GM12878 (cell line): Measurements from ENCODE around the gene LEUTX. TPM values are rescaled to one million over a fixed set of nuclear protein-coding genes. Genes with fewer than 3 reads are reported as not detected.
A peak's percentile ranks its signal among the peaks of the same experiment; 100 is the strongest.

ENCODE experiments used
- ATAC-seq: fragments of 200-7000 bp; cut with Tn5 transposase; 3 replicates; pipeline ENCODE4 v1.9.1; 2020; ENCODE audit warnings: mild to moderate bottlenecking, moderate library complexity
- BruUV-seq: library from RNA; stranded (reverse); fragments of 400-500 nt; replicated peaks from 2 replicates; lab custom pipeline; 2021; lab: Mats Ljungman, UMichigan
- CTCF ChIA-PET: fragments of 300-600 bp; sonication (Branson Sonifier 250); formaldehyde crosslinking; extraction: SDS; loops from one replicate; lab custom pipeline; 2021; ENCODE audit warnings: inconsistent platforms; lab: Yijun Ruan, JAX
- POLR2A ChIA-PET: fragments of 350-600 bp; formaldehyde crosslinking; extraction: SDS; loops from one replicate; lab custom pipeline; 2021; ENCODE audit warnings: inconsistent platforms; lab: Charles Lee
- RAD21 ChIA-PET: fragments of 300-600 bp; sonication (Branson Sonifier 250); formaldehyde crosslinking; loops from one replicate; lab custom pipeline; 2023; ENCODE audit warnings: antibody characterized with exemption; ENCODE audit not compliant: unreplicated experiment; lab: Charles Lee
- SMC1A ChIA-PET: fragments of 300-600 bp; sonication (Branson Sonifier 250); formaldehyde crosslinking; loops from one replicate; lab custom pipeline; 2023; ENCODE audit not compliant: unreplicated experiment, uncharacterized antibody; lab: Charles Lee
- DNase-seq: peaks from one replicate; pipeline ENCODE4 v3.0.0-alpha.2; 2011; ENCODE audit warnings: low read depth, low spot score
- FAIRE-seq: peaks from 3 replicates; lab custom pipeline; 2011; peaks lifted over from hg19 to GRCh38; lab: Jason Lieb, UNC
- H2AFZ ChIP-seq: 2 replicates; pipeline ENCODE4 v1.6.0; 2011; ENCODE audit warnings: low read depth, low read length, control low read depth; ENCODE audit not compliant: control insufficient read depth
- H3K27ac ChIP-seq: 2 replicates; pipeline ENCODE4 v1.5.1; 2011; ENCODE audit warnings: control low read depth; ENCODE audit not compliant: control insufficient read depth, insufficient read depth
- H3K27me3 ChIP-seq, 2 experiments: replicated peaks in 1 of 2; 2 replicates each; pipeline versions ENCODE4 v1.6.0 to v1.6.1; 2011; ENCODE audit warnings: low read length in 1 of 2; ENCODE audit not compliant: control insufficient read depth in 2 of 2, insufficient read depth in 2 of 2
- H3K36me3 ChIP-seq, 2 experiments: 2 replicates each; pipeline ENCODE4 v1.5.1; 2011; ENCODE audit warnings: low read length in 1 of 2; ENCODE audit not compliant: control insufficient read depth in 2 of 2, insufficient read depth in 2 of 2
- H3K4me1 ChIP-seq: 2 replicates; pipeline ENCODE4 v1.6.1; 2011; ENCODE audit warnings: mild to moderate bottlenecking, low read length, moderate library complexity, mixed read lengths; ENCODE audit not compliant: control insufficient read depth, insufficient read depth
- H3K4me2 ChIP-seq: 2 replicates; pipeline ENCODE4 v1.6.0; 2011; ENCODE audit warnings: control low read depth; ENCODE audit not compliant: control insufficient read depth, insufficient read depth
- H3K4me3 ChIP-seq: fragments of 200-600 bp; sonication (generic); 2 replicates; pipeline ENCODE4 v1.5.1; 2016
- H3K79me2 ChIP-seq: 2 replicates; pipeline ENCODE4 v1.6.0; 2011; ENCODE audit warnings: low read length; ENCODE audit not compliant: control insufficient read depth, insufficient read depth
- H3K9ac ChIP-seq: 2 replicates; pipeline ENCODE4 v1.8.0; 2011; ENCODE audit warnings: low read length, control low read depth, mixed read lengths; ENCODE audit not compliant: control insufficient read depth, insufficient read depth
- H3K9me3 ChIP-seq: replicated peaks from 3 replicates; pipeline ENCODE4 v1.5.1; 2011; ENCODE audit warnings: mild to moderate bottlenecking, low read length; ENCODE audit not compliant: control insufficient read depth, insufficient read depth
- H4K20me1 ChIP-seq: 2 replicates; pipeline ENCODE4 v1.6.0; 2011; ENCODE audit not compliant: control insufficient read depth, insufficient read depth
- CBX3 ChIP-seq: fragments of 200-600 bp; sonication (generic); IDR thresholded peaks from 2 replicates; pipeline ENCODE4 v1.6.1; 2016; ENCODE audit warnings: low read depth, borderline replicate concordance
- CHD4 ChIP-seq: fragments of 200-600 bp; sonication (generic); IDR thresholded peaks from 2 replicates; pipeline ENCODE4 v1.6.1; 2016; ENCODE audit warnings: mild to moderate bottlenecking
- EZH2 ChIP-seq: IDR thresholded peaks from 2 replicates; pipeline ENCODE4 v1.6.1; 2012; ENCODE audit warnings: low read depth, mild to moderate bottlenecking, control low read depth, inconsistent platforms, low read length, borderline replicate concordance; ENCODE audit not compliant: control insufficient read depth
- IRF4 ChIP-seq: IDR thresholded peaks from 2 replicates; pipeline ENCODE4 v1.6.1; 2011; ENCODE audit warnings: low read depth, low read length
- NR2C2 ChIP-seq: IDR thresholded peaks from 2 replicates; pipeline ENCODE4 v1.6.1; 2011; ENCODE audit warnings: borderline replicate concordance, low read depth; ENCODE audit not compliant: control insufficient read depth, insufficient read length
- SP1 ChIP-seq: IDR thresholded peaks from one replicate; pipeline ENCODE4 v1.6.1; 2011; ENCODE audit warnings: low read depth, low read length
- USF1 ChIP-seq: IDR thresholded peaks from 2 replicates; pipeline ENCODE4 v1.6.1; 2011; ENCODE audit warnings: borderline replicate concordance, low read depth, mild to moderate bottlenecking, moderate library complexity, mixed read lengths, low read length; ENCODE audit not compliant: insufficient read depth; ENCODE audit errors: extremely low read length
- ZNF274 ChIP-seq: IDR thresholded peaks from one replicate; pipeline ENCODE4 v1.8.0; 2011; ENCODE audit not compliant: insufficient read length, insufficient read depth
- WGBS: methylation state at CpG from one replicate; pipeline ENCODE4 v1.1.6; 2016; ENCODE audit warnings: low lambda C conversion rate; ENCODE audit not compliant: insufficient replicate concordance, insufficient coverage; ENCODE audit errors: missing lambda C conversion rate; 5-methylcytosine and 5-hydroxymethylcytosine counted together
- in situ Hi-C: fragments of 300-500 bp; cut with MboI; formaldehyde crosslinking; loops from 9 replicates; pipeline ENCODE4 v1.14.3; 2018; ENCODE audit warnings: mixed read lengths
- intact Hi-C: fragments of 100-400 bp; cut with micrococcal nuclease; formaldehyde crosslinking; loops from one replicate; pipeline ENCODE4 v1.14.2; 2022; ENCODE audit not compliant: unreplicated experiment
- polyA plus RNA-seq, 11 experiments: library from polyadenylated mRNA; depleted of rRNA in 4 of 11; unstranded in 6 of 11; stranded (reverse) in 5 of 11; fragments of >200 nt; fragmentation: Nextera tagmentation in 4 of 11; fragmentation: Illumina TruSeq in 1 of 11; extraction: Ambion mirVana in 4 of 11; extraction: Trizol in 1 of 11; gene quantifications; 1 replicate in 1 of 11; 2 replicates in 10 of 11; pipeline versions ENCODE4 v1.2.1 to v1.2.3, GENCODE V29; 2011 to 2016; ENCODE audit warnings: inconsistent platforms in 2 of 11, missing spikeins in 2 of 11, low read depth in 1 of 11
- total RNA-seq, 4 experiments: library from RNA; depleted of rRNA in 3 of 4; stranded (reverse); fragments of >200 nt in 3 of 4; fragmentation: Illumina TruSeq in 1 of 4; extraction: Trizol in 1 of 4; gene quantifications; 2 replicates each; pipeline versions ENCODE4 v1.2.1 to v1.2.3, GENCODE V29; 2013 to 2021
- TF ChIP-seq, protein P1 (sequence below): fragments of 450-650 bp; IDR thresholded peaks from 2 replicates; pipeline ENCODE4 v1.6.1; 2016; ENCODE audit warnings: mild to moderate bottlenecking

LEUTX gene
- total and polyA plus RNA-seq, 10 of the 15 experiments (the other 5 are each of a cell fraction or from before 2014, with no cell fraction given): 0.29 to 0.46 (median 0.40) TPM; not detected in 4

GRCh38 chr19:39817888-39818561, 39.4 kb downstream of the LEUTX start:
- ChIA-PET POLR2A (interaction anchor here (0.6 to 3.9 kb wide), 7 partner anchors 13 to 82 kb away, joined by 3 to 29 read pairs (median 4); partner anchors contain the start of genes DYRK1B and FBL), CTCF (interaction anchor here (1.0 to 9.9 kb wide), 6 partner anchors 13 to 143 kb away, joined by 3 to 83 read pairs (median 10); partner anchors contain the start of genes DYRK1B and FBL), SMC1A (interaction anchor here (0.6 to 5.4 kb wide), 9 partner anchors 13 to 144 kb away, joined by 3 to 32 read pairs (median 8); partner anchors contain the start of gene DYRK1B), RAD21 (interaction anchor here (1.0 to 3.8 kb wide), 7 partner anchors 16 to 142 kb away, joined by 3 to 20 read pairs (median 4); partner anchors contain the start of gene DYRK1B)
- Histone ChIP-seq H3K4me1 (peaks cover 33% of the 10 kb centered on the region), H3K79me2 (no peaks in the 10 kb centered on the region; the same call in 1 of the 2 replicates), H3K27me3 (no peaks in the 10 kb centered on the region), H3K9ac (no peak overlapping the region), H3K36me3 (no peaks in the 10 kb centered on the region; a peak in 1 of 4 replicates), H2AFZ (no peak overlapping the region), H3K9me3 (no peaks in the 10 kb centered on the region), H3K4me3 (no peak overlapping the region), H3K27ac (peak overlapping the region; percentile 47), H3K4me2 (peak overlapping the region; percentile 1; the same call in 1 of the 2 replicates), H4K20me1 (no peaks in the 10 kb centered on the region)
- DNase-seq: no peak
- ATAC-seq: no peak
- intact Hi-C loops (no loop called here), in situ Hi-C loops (no loop called here)
- FAIRE-seq: no peak
- WGBS: 92% methylated on average over 12 of the region's 12 CpGs
- no TSS peak for BruUV-seq
- TF ChIP-seq, protein P1, sequence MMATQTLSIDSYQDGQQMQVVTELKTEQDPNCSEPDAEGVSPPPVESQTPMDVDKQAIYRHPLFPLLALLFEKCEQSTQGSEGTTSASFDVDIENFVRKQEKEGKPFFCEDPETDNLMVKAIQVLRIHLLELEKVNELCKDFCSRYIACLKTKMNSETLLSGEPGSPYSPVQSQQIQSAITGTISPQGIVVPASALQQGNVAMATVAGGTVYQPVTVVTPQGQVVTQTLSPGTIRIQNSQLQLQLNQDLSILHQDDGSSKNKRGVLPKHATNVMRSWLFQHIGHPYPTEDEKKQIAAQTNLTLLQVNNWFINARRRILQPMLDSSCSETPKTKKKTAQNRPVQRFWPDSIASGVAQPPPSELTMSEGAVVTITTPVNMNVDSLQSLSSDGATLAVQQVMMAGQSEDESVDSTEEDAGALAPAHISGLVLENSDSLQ: no peak
- TF ChIP-seq EZH2 (no peak), CHD4 (no peak), USF1 (no peak), ZNF274 (no peak), CBX3 (no peak), SP1 (no peak), NR2C2 (no peak), IRF4 (no peak)
